ENCODE data around the gene CCP110. TPM values are rescaled to one million over a fixed set of nuclear protein-coding genes. Genes with fewer than 3 reads are reported as not detected.

The CCP110 gene
- total RNA-seq, 3 donors from 2014 or later (not counting 1 experiment from before 2014, with no cell fraction given) = 14.1 to 18.0 (median 17.5) TPM

- ATAC-seq (no peak), DNase-seq (no peak)
- Mint-ChIP-seq H3K27me3 (ENCODE audit: low read depth in 2 of 2) (no peaks in the 10 kb centered on the region), H3K4me3 (no peak overlapping the region), H3K9me3 (no peaks in the 10 kb centered on the region), H3K36me3 (no peaks in the 10 kb centered on the region), H3K27ac (no peak overlapping the region), H3K4me1 (peaks cover 17 to 22% of the 10 kb centered on the region in 2 donors)
- Histone ChIP-seq H3K4me3 (ENCODE audit: low read length) (no peak overlapping the region), H3K9me3 (ENCODE audit: control insufficient read depth, insufficient read depth, low read length) (no peaks in the 10 kb centered on the region), H3K36me3 (ENCODE audit: control insufficient read depth, insufficient read depth, low read length) (peaks cover 2% of the 10 kb centered on the region), H3K4me1 (ENCODE audit: control insufficient read depth, insufficient read depth, low read length) (peaks cover 7% of the 10 kb centered on the region), H3K27ac (ENCODE audit: low read length) (no peak overlapping the region), H3K27me3 (ENCODE audit: control insufficient read depth, insufficient read depth, low read length) (no peaks in the 10 kb centered on the region)
- TF ChIP-seq, protein P1, sequence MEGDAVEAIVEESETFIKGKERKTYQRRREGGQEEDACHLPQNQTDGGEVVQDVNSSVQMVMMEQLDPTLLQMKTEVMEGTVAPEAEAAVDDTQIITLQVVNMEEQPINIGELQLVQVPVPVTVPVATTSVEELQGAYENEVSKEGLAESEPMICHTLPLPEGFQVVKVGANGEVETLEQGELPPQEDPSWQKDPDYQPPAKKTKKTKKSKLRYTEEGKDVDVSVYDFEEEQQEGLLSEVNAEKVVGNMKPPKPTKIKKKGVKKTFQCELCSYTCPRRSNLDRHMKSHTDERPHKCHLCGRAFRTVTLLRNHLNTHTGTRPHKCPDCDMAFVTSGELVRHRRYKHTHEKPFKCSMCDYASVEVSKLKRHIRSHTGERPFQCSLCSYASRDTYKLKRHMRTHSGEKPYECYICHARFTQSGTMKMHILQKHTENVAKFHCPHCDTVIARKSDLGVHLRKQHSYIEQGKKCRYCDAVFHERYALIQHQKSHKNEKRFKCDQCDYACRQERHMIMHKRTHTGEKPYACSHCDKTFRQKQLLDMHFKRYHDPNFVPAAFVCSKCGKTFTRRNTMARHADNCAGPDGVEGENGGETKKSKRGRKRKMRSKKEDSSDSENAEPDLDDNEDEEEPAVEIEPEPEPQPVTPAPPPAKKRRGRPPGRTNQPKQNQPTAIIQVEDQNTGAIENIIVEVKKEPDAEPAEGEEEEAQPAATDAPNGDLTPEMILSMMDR (IDR thresholded peaks at IDR 0.05) = no peak
- intact Hi-C loops (cut with micrococcal nuclease) = no loop called here
- WGBS (ENCODE audit: insufficient coverage) = 93% methylated on average over 3 of the region's 4 CpGs
Measured at GRCh38 chr16:19560078-19560477, 36.3 kb downstream of the CCP110 start.

DNA sequence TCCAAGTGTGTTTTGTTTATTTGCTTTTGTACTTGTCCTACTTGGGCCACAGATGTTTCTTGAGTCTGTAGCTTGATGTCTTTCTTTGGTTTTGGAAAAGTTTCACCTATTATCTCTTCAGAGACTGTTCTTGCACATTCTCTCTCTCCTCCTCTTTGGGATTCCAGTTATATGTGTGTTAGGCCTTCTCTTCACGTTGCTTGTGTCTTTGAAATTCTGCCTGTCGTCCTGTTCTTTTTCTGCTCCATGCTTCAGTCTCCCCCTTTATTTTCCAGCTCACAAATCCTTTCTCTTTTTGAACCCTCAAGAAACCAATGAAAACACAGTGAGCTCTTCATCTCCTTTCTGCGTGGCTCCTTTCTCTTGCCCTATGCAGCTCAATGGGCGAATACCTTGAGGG lies 39.6 kb downstream of the CCP110 start:
- ATAC-seq = no peak
- peak overlapping the region in 1 of 2 donors; percentile 6 for H3K27ac Mint-ChIP-seq
- WGBS (ENCODE audit: insufficient coverage) = 100% methylated on average over 4 of the region's 4 CpGs

GRCh38 chr16:19566362-19566761 lies 42.6 kb downstream of the CCP110 start:
- no peak overlapping the region for H3K4me3 Mint-ChIP-seq
- DNase-seq = no peak
- H3K27me3 Mint-ChIP-seq (ENCODE audit: low read depth in 2 of 2) = no peaks in the 10 kb centered on the region
- peaks cover 8% of the 10 kb centered on the region for H3K36me3 Mint-ChIP-seq
- H3K4me1 Mint-ChIP-seq = peaks cover 2 to 7% of the 10 kb centered on the region in 2 donors
- H3K36me3 ChIP-seq (ENCODE audit: control insufficient read depth, insufficient read depth, low read length) = peaks cover 23% of the 10 kb centered on the region
- intact Hi-C loops (cut with micrococcal nuclease) = no loop called here
- H3K4me1 ChIP-seq (ENCODE audit: control insufficient read depth, insufficient read depth, low read length) = no peaks in the 10 kb centered on the region
- H3K9me3 Mint-ChIP-seq = no peaks in the 10 kb centered on the region
- WGBS (ENCODE audit: insufficient coverage) = 93% methylated on average over 3 of the region's 3 CpGs
- H3K27ac Mint-ChIP-seq = no peak overlapping the region
- H3K27ac ChIP-seq (ENCODE audit: low read length) = no peak overlapping the region
- no peaks in the 10 kb centered on the region for H3K9me3 ChIP-seq (ENCODE audit: control insufficient read depth, insufficient read depth, low read length)
- no peak for ATAC-seq
- H3K4me3 ChIP-seq (ENCODE audit: low read length) = no peak overlapping the region
- TF ChIP-seq, protein P1 (IDR thresholded peaks at IDR 0.05) = no peak
- no peaks in the 10 kb centered on the region for H3K27me3 ChIP-seq (ENCODE audit: control insufficient read depth, insufficient read depth, low read length)

More for the DNA sequence above, 39.6 kb downstream of the CCP110 start:
- Mint-ChIP-seq H3K27me3 (ENCODE audit: low read depth in 2 of 2) (no peaks in the 10 kb centered on the region), H3K36me3 (peaks cover 8% of the 10 kb centered on the region), H3K9me3 (no peaks in the 10 kb centered on the region), H3K4me1 (peaks cover 7 to 8% of the 10 kb centered on the region in 2 donors), H3K4me3 (no peak overlapping the region)
- no peaks in the 10 kb centered on the region for H3K4me1 ChIP-seq (ENCODE audit: control insufficient read depth, insufficient read depth, low read length)
- H3K4me3 ChIP-seq (ENCODE audit: low read length) = no peak overlapping the region
- no peaks in the 10 kb centered on the region for H3K27me3 ChIP-seq (ENCODE audit: control insufficient read depth, insufficient read depth, low read length)
- TF ChIP-seq, protein P1 (IDR thresholded peaks at IDR 0.05) = no peak
- no peak for DNase-seq
- H3K27ac ChIP-seq (ENCODE audit: low read length) = no peak overlapping the region
- no peaks in the 10 kb centered on the region for H3K9me3 ChIP-seq (ENCODE audit: control insufficient read depth, insufficient read depth, low read length)
- intact Hi-C loops (cut with micrococcal nuclease) = no loop called here
- peaks cover 11% of the 10 kb centered on the region for H3K36me3 ChIP-seq (ENCODE audit: control insufficient read depth, insufficient read depth, low read length)

GRCh38 chr16:19567560-19567959 lies 43.8 kb downstream of the CCP110 start:
- H3K27me3 Mint-ChIP-seq (ENCODE audit: low read depth in 2 of 2) = no peaks in the 10 kb centered on the region
- Histone ChIP-seq H3K4me3 (ENCODE audit: low read length) (no peak overlapping the region), H3K36me3 (ENCODE audit: control insufficient read depth, insufficient read depth, low read length) (peaks cover 23% of the 10 kb centered on the region), H3K27ac (ENCODE audit: low read length) (no peak overlapping the region), H3K9me3 (ENCODE audit: control insufficient read depth, insufficient read depth, low read length) (no peaks in the 10 kb centered on the region), H3K27me3 (ENCODE audit: control insufficient read depth, insufficient read depth, low read length) (no peaks in the 10 kb centered on the region), H3K4me1 (ENCODE audit: control insufficient read depth, insufficient read depth, low read length) (no peaks in the 10 kb centered on the region)
- H3K27ac Mint-ChIP-seq = no peak overlapping the region
- intact Hi-C loops (cut with micrococcal nuclease) = no loop called here
- TF ChIP-seq, protein P1 (IDR thresholded peaks at IDR 0.05) = no peak
- DNase-seq = no peak
- peaks cover 0 to 7% of the 10 kb centered on the region in 2 donors for H3K4me1 Mint-ChIP-seq
- ATAC-seq = no peak
- H3K4me3 Mint-ChIP-seq = no peak overlapping the region
- peaks cover 8% of the 10 kb centered on the region for H3K36me3 Mint-ChIP-seq
- WGBS (ENCODE audit: insufficient coverage) = 97% methylated on average over 7 of the region's 8 CpGs
- H3K9me3 Mint-ChIP-seq = no peaks in the 10 kb centered on the region

Data from natural killer cell (primary cell).